GM19438 (cell line): Measurements from ENCODE around the gene ROCK2.
"Not testable (repeated sequence)": the region's sequence is repeated elsewhere in the genome, so short reads cannot be mapped to it uniquely, and the experiment has no call there.

ENCODE experiments used
- ATAC-seq: cut with Tn5 transposase; IDR thresholded peaks from one replicate; pipeline ENCODE4 v1.9.1; 2021; ENCODE audit warnings: low read depth; ENCODE audit not compliant: unreplicated experiment

Gene ROCK2

DNA sequence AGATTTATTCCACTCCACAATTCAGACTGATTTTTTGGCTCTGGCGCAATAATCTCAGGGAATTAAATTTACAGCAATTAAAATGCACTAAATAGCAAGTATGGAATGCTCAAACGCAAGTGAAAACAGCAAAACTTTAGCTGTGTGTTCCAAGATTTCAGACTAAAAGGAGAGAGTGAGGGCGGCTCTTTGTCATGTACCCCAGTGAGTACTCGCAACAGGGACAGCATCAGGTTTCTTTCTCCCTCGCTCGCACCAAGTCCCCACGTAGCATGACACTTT, 1.1 kb downstream of the ROCK2 start:
- peak; percentile 32 for ATAC-seq

DNA sequence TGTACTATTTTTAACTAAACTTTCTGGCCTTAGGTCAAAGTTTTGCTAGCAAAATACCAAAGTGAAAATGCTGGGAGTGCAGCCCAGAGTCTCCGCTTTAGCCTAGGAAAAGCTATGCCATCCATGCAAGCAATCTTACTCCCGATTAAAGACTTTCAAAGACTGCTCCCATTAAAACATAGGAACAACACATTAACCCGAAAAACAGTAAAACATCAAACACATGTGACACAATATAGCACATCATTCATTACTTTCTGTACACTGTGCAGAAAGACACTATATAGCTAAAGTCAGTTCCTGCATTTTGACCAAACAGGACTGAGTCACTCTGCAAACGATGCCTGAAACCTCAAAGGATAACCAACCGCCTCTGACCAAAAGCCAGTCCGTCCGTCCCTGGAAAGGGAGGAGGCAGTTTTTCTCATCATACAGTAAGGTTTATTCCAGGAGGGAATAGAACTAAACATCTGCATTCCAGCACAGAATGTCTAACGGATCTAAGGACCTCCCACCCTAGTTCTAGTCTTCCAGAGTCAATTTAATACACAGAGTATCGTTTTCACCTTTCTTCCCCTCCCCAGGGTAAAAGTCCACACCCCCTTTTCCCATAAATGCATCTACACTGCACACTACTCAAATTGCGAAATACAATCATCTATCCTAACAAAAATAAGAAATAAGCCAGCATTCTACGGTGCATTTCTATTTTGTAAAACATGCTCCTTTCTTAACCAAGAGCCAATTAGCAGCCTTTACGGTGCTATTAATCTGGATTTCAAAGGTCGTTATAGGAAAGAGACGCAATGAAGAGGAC, 1.7 kb downstream of the ROCK2 start:
- no peak for ATAC-seq

DNA sequence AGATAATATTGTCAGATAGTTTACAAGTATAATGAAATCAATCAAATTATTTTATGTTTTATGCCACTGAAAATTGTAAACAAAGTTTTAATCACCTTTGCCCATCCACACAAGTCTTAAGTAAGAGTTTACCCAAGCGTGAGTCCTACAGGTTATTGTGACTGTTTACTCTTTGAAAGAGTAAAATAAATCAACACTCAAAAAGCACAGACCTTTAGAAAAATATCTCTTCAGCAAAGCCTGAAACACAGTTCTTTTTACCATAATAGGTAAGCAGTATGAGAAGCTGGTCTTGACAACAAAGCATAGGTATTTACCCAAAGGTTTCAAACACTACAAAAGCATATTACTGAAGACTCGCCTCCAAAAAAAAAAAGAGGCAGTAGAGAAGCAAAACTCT, 3.7 kb downstream of the ROCK2 start:
- no peak for ATAC-seq

GRCh38 chr2:11339508-11340083, 4.8 kb downstream of the ROCK2 start:
- no peak for ATAC-seq

GRCh38 chr2:11338580-11338979, 5.9 kb downstream of the ROCK2 start:
- no peak for ATAC-seq

DNA sequence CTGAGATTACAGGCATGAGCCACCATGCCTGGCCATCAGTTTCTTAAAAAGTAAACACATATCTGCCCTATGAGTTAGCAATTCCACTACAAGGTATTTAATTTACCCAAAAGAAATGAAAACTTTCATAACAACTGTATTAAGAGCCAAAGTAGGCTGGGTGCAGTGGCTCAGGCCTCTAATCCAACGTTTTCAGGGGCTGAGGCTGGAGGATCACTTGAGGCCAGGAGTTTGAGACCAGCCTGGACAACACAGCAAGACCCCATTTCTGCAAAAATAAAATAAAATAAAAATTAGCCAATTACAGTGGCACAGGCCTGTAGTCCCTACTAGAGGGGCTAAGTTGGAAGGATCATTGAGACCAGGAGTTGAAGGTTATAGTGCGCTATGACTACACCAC, 6.5 kb downstream of the ROCK2 start:
- no peak for ATAC-seq

DNA sequence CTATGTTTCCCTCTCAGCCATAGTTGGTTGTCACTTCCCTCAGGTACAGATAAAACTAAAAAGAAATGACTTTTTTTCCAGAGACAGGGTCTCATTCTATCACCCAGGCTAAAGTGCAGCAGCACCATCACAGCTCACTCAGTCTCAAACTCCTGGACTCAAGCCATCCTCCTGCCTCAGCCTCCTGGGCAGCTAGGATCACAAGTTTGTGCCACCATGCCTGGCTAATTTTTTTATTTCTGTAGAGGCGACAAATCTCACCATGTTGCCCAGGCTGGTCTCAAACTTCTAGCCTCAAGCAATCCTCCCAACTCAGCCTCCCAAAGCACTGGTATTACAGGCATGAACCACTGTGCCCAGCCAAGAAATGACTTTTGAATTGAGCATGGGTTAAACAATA, 8.2 kb downstream of the ROCK2 start:
- no peak for ATAC-seq

GRCh38 chr2:11333427-11334183, 10.8 kb downstream of the ROCK2 start:
- ATAC-seq: no peak

- no peak for ATAC-seq
These were observed 11.8 kb downstream of the ROCK2 start for GRCh38 chr2:11332596-11332995.

DNA sequence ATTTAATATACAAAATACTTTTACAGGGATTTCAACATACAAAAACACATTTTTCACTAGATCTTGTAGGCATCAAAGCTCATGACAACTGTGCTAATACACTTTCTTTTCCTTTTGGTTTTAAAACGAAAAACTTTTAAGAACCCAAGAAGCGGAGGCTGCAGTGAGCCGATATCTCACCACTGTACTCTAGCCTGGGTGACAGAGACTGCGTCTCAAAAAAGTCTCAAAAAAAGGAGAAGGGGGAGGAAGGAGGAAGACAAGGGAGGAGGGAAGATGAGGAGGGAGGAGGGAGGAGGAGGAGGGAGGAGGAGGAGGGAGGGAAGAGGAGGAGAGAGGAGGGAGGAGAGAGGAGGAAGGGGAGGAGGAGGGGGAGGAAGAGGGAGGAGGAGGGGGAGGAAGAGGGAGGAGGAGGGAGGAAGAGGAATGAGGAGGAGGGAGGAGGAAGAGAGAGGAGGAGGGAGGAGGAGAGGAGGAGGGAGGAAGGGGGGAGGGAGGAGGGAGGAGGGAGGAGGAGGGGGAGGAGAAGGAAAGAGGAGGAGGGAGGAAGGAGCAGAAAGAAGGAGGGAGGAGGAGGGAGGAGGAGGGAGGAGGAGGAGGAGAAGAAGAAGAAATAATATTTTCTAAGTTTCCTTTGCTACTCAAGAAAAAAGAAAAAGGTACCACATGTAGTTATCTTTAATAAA, 13.8 kb downstream of the ROCK2 start:
- no peak for ATAC-seq

DNA sequence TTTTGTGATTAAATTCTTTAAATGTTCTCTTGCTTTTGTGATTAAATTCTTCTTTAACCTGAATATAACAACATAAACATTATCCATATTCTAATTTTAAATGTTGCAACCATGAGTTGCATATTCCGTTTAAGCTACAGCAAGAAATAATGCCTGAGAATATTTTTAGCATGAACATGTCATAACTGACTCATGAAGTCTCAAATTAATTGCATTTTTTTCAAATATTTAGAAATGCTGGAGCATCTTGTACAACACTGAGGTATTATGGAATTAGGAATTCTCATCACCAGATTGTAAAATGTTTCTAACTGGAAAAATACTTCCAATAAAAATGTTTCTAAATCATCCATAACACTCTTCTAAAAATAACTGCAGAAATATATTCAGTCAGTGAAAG, 14.7 kb downstream of the ROCK2 start:
- ATAC-seq: no peak

DNA sequence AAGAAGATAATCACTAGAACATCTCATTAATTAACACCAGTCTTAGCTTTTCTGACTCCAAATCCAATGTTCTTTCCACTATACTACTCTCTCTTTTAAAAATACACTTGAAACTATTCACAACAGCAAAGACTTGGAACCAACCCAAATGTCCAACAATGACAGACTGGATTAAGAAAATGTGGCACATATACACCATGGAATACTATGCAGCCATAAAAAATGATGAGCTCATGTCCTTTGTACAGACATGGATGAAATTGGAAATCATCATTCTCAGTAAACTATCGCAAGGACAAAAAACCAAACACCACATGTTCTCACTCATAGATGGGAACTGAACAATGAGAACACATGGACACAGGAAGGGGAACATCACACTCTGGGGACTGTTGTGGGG, 15.9 kb downstream of the ROCK2 start:
- not testable (repeated sequence) for ATAC-seq

GRCh38 chr2:11327871-11328270, 16.6 kb downstream of the ROCK2 start:
- ATAC-seq: no peak

DNA sequence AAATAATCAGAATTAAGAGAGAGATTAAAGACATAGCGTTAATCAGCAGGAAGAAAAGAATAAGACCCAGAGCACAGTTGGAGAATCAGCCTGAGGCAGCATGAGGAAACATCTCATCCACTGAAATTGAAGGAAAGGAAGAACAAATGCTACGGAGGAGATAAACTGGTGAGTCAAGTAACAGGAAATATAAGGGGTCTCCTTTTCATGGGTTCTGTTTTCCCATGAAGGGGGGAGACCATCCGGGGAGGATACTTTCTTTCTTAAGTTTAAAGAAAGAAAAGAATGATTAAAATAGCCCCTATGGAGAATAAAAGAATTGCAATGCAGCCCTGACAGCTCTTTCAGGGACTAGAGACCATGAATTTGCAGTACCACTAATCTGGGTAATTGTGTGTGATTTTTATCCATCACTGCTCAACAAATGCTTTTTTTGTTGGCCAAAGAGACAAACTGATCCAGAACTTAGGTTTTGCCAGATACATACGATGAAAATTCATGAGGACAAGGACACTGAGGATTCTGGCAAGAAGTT, 17.7 kb downstream of the ROCK2 start:
- no peak for ATAC-seq

- ATAC-seq: no peak
These were observed 18.3 kb downstream of the ROCK2 start for GRCh38 chr2:11325961-11326676.

GRCh38 chr2:11321847-11322246, 22.6 kb downstream of the ROCK2 start:
- no peak for ATAC-seq

- ATAC-seq: no peak
These were observed 23.5 kb downstream of the ROCK2 start for GRCh38 chr2:11320698-11321492.

DNA sequence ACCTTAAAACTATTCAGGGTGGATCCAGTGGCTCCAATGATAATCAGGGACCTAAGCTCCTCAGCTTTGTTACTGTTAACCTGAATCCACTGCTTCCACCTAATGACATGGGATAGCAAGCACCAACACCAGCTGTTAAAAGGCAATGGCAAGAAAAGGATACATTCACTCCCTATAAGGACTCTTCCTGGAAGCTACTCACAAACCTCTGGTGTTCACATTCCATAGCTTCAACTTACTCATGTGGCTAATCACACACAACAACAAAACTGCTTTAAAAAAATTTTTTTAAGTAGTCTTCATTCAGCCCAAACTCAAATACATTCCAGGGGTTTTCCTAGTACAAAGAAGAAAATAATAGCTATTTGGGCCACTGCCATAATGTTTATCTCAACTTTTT, 24.5 kb downstream of the ROCK2 start:
- no peak for ATAC-seq

- no peak for ATAC-seq
These were observed 29.2 kb downstream of the ROCK2 start for GRCh38 chr2:11315074-11315705.
